GM19455 (cell line): Measurements from ENCODE around the gene SETD3.
"Not testable (repeated sequence)": the region's sequence is repeated elsewhere in the genome, so short reads cannot be mapped to it uniquely, and the experiment has no call there.

Source experiments
- ATAC-seq: cut with Tn5 transposase; IDR thresholded peaks from one replicate; pipeline ENCODE4 v1.9.1; 2021; ENCODE audit not compliant: unreplicated experiment

The SETD3 gene

GRCh38 chr14:99363616-99364290 lies 116.9 kb downstream of the SETD3 start:
- no peak for ATAC-seq

- no peak for ATAC-seq
These were observed 117.6 kb downstream of the SETD3 start for GRCh38 chr14:99363051-99363450.

DNA sequence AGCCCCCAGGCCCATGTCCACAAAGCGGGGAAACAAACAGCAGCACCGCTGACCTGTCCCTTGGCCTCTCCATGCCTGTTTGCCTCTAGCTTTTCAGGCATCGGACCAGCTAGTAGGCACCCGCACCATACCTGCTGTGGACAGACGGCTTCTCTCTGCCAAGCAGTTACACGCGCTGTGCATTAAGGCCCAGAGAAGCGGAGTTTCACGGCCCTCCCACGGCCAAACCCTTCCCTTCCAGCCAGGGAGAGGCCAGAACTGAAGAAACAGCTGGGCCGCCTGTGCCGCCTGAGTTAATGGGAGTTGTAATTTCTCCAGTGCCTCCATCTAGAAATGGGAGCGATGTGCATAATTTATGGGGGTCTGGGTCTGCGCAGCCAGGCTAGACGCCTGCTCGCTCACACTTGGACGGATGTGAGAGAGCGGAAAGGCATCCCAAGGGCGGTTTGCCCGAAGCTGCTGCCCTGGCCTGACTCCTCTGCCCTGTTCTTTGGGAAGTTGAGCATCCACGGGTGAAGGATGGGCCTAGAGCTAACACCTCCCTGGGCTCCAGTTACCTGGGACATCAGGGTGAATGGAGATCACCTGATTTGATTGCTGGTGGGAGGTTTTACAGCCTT lies 119.0 kb downstream of the SETD3 start:
- ATAC-seq: no peak

- ATAC-seq: no peak
These were observed 119.7 kb downstream of the SETD3 start for GRCh38 chr14:99360774-99361595.

DNA sequence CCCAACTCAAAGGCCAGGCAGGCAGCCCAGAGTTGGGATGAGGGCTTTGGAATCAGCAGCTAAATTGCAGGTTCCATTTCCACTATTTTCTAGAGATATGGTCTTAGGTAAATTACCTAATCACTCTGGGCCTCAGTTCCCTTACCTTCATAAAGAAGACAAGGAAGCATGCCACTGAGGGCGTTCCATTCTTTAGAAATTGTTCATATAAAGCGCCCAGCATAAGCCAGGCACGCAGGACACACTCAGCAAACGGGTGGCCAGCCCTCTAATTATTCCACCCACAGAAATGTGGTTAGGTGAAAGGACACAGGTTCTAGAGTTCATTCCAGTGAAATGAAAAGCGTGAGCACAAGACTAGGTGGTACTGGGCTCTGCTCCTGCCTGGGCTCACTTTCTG lies 120.8 kb downstream of the SETD3 start:
- ATAC-seq: no peak

- no peak for ATAC-seq
These were observed 122.7 kb downstream of the SETD3 start for GRCh38 chr14:99357916-99358390.

DNA sequence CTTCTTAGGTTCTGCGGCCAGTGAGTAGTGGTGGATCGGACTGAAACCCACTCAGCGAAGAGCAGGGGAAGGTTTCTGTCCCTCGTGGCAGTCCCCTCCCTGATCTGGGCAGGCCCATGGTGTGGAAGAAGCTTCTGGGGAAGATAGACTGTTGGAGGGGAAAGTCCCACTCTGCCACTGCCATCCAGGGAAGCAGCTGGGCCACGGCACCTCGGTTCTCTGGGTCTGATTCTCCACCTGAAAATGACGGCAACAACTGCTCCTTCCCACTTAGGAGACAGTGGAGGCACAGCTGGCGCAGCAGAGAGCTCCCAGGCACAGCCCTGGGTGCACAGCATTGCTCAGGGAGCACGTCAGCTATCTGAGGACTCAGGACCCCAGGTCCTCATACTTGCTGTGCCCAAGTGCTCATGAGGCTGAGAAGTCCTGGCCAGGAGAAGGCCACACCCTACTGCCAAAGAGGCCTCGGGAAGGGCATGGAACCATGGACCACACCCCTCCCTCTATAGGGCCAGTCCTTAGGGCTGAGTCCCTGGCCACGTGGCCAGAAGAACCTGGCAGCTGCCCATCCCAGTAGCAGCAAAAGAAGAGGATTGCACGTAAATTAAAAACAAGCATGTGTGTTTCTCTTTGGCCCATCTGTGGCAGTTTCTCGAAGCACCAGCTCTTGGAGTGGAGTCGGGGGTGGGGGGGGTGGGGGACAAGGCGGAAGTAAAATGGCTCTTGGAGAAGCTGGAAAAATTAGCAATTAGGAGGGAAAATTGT lies 123.3 kb downstream of the SETD3 start:
- ATAC-seq: no peak

- no peak for ATAC-seq
These were observed 124.5 kb downstream of the SETD3 start for GRCh38 chr14:99356031-99356608.

GRCh38 chr14:99354166-99354875 lies 126.3 kb downstream of the SETD3 start:
- no peak for ATAC-seq

DNA sequence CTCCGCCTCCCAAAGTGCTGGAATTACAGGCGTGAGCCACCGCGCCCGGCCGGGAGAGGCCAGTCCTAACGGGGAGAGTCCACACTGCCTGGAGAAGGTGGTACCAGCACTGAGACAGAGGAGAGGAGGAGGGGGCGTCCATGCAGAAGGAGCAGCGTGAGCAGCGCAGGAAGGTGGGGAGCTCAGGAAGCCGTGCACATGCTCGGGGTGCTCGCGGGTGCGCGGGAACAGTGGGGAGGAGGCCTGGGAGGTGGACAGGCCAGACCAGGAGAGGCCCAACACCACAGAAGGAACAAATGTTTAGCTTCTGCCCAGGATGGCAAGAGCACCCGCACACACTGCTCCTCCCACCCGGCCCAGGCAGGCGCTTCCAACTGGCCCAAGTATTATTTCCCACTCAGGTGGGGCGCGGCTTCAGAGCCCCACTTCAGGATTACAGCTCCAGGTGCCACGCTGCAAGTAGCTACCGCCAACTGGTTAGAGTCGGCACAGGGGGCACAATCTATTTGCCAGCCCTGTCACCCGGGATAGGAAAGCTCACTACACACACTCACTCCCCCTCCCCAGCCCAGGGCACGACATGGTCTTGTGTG lies 127.9 kb downstream of the SETD3 start:
- ATAC-seq: no peak

GRCh38 chr14:99351166-99352007 lies 129.3 kb downstream of the SETD3 start:
- ATAC-seq: no peak

DNA sequence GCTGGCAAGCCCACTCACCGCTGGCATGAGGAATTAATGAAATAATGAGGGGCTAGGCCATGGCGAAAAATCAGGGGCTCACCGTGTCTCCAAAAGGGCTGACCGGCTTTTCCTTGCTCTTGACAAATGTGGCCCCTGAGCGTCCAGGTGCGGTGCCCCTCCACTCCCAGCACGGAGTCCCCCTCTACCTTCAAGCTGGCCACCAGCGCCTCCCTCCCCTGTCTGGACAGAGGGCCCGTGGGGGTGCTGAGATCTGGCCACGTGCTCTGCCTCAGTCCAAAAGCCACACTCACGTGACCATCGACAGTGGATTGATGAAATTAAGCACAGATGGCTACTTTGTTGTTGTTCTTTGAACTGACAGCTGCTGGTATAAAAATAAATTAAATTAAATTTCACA lies 129.9 kb downstream of the SETD3 start:
- no peak for ATAC-seq

DNA sequence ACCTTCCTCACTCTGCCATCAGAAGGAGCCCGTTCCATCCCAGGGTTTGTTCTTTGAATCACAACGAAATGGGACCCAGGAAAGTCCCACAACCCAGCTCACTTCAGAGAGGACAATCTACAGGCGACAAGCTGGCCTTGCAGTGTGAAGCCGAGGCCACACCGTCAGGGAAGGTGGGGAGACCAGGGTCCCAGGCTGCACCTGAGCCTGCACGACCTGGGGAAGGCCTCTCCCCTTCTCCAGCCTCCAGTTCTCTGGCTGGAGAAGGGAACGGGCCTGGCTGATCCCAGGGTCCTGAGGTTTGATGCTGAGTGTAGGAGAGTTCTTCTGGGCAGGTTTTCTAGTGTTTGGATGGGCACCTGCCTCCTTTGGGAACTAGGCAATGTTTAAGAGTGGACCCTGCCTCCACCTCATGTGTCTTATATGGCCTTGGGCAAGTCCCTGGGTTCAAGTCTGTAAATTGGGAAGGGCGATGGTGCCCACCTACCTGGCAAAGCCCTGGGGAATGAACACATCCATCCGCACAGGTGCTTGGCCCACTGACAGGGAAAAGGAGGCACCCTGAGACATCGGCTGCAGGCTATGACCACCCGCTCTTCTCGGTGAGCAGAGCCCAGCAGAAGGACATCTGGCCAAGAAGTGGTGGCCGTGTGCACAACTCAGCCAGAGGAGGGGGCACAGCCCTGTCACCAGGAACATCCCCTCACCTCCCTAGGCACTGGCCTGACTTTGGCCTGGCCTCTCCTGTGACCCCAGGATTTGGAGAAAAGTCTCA lies 130.8 kb downstream of the SETD3 start:
- no peak for ATAC-seq

DNA sequence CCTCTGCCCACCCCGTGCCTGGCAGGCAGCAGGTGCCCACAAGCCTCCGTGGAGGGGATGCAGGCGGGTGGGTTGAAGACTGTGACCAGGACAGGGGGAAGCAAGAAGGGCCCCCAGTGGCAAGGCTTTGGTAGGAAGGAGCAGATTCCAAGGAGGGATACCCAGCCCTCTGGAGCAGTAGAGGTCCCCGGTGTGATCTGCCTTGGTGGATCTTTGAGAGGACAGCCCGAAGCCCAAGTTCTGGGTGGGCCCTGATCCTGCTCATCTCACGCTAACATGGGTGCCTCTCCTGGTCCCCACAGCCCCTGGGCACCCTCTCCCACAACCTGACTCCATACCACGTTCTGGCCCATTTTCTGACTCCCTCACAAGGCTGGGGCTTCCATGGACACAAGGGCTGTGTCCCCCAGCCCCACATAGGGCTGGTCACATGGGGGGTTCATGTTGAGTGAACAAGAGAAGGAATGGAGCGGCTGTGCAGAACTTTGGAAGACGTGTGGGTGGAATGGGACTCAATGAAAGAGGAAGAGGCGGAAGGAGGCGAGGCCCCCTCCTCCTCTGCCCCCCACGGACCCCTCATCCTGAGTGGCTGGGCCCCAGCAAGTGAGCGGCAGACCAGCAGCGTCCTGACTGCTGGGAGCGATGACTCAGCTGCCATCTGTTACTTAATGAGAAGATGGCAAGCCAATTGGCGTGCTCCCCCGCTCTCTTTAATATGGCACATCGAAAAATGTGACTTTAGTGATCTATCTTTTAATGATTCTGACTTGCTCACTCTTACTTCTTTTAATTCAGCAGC lies 131.6 kb downstream of the SETD3 start:
- ATAC-seq: no peak

- not testable (repeated sequence) for ATAC-seq
These were observed 132.4 kb downstream of the SETD3 start for GRCh38 chr14:99348231-99348630.
